GM15510 (cell line): ENCODE measurements around the gene MIER2.

Experiments used
- POLR2A ChIP-seq: IDR thresholded peaks from 3 replicates; pipeline ENCODE4 v1.6.1; 2011; ENCODE audit warnings: borderline replicate concordance; ENCODE audit not compliant: insufficient read length; ENCODE audit errors: extremely low read depth

The MIER2 gene

GRCh38 chr19:307793-308420 lies 36.7 kb downstream of the MIER2 start:
- no peak for TF ChIP-seq POLR2A

DNA sequence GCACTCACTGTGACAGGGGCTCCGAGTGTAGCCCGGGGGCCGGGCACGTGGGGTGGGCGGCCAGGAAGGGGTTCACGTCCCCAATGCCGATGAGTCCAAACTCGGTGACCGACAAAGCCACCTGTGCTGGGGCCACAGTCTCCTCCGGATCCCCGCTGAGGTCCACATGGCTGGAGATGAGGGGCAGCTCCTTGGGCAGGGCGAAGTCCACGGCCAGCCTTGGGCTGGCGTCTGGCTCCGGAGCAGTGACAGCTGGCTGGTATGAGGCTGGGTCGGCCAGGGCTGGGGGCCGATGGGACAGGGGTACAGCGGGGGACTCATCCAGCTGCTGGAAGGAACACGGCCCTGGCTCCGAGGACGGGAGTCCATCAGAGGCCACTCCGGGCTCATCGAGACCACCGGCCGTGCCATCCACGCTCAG lies 37.5 kb downstream of the MIER2 start:
- no peak for TF ChIP-seq POLR2A

DNA sequence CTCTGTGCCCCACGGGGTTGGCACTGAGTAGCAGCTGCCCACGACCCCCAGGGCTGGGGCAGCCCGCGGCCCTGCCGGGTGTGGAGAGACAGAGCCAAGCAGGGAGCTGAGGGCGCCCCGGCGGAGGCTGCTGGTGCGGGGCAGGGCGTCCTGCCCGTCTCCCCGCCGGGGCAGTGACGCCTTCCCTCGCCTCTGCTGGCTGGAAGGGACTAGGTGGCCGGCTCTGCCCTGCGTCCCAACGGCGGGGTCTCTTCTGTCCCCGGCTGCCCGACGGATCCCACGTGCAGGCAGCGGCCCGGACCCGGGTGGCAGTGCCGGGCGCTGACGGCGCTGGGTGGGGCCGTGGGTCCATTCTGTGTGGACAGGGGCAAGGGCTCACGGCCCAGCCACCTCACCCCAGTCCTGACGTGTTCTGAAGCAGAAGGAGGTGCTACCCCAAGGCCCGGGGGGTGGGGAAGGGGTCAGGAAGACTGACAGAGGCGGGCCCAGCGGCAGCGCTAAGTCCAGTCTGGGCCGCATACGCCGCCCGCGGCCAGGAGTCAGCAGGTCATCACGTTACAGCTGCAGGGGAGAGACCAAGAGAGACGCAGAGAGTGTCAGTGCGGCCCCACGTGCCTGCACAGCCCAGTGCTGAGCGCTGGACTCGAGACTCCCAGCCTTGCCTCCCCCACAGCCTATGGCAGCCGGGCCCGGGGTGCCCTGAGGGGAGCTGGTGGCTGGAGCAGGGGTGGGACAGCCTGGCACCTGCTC lies 38.3 kb downstream of the MIER2 start:
- TF ChIP-seq POLR2A = no peak

DNA sequence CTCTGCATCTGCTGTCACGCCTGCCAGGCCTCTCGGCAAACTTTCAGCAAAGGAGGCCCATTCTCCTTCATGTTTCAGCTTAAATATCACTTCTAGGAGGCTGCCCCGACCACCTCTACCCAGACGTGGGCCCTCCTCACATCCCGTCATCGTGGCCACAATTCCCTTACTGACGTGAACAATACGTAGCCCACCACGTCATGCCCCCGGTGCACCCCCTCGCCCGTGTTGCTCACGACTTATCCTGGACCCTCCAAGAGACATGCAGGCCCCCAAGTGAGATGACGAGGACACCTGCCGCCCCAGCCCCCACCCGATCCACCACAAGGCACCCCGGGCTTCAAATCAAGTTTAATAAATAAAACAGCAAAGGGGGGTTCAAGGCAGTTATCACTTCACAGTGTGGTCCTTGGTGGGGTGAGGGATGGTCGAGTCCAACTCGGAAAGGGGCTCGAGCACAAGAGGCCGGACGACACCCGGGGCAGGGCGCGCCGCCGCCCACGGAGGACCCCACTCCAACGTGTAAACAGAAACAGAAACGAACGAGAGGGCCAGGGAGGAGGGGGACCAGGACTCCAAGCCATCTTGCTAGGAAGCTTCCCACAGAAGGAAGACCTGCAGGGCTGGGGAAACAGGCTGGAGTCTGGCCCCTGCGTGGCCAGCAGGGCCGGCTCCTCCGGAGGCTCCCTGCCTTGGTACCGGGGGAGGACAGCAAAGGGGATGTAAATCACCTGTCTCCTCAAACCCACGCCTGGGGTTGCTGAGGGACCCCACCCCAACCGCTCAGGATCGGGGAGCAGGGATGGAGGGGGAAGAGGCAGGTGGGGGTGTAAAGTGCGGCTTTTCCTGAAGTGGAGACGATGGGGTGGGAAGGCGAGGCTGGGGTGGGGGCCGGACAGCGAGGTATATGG lies 39.1 kb downstream of the MIER2 start:
- TF ChIP-seq POLR2A = no peak

- TF ChIP-seq POLR2A = no peak
Measured at GRCh38 chr19:296476-297225, 47.9 kb downstream of the MIER2 start.

DNA sequence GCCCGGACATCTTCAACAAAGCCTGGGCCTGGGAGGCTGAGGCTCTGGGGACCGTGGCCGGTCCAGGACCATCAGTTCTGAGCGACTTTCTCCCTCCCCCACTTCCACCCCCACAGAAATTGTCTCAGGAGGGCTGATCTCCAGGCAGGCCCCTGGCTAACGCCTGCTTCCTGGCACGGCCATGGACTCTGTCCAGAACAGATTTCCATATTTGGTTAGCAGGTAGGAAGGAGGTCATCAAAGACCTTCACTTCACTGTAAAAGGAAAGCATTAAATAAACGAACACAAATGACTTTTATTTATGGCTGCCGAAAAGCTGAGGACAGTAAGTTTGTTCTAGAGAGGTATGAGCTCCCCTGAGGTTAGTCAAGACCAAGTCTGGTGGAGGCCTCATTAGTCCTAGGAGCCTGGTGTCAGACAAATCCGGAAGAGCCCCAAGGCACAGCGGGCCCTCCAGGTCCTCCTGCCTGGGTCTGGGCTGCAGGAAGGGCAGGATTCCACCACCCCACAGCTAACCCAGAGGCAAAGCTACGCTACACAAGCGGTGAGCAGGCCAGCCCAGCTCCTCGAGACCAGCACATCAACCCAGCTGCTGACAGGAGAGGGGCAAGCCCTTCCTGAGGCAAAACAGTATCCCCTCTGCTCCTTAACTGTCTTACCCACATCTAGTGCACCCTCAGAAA lies 48.8 kb downstream of the MIER2 start:
- TF ChIP-seq POLR2A = no peak

- TF ChIP-seq POLR2A = no peak
Measured at GRCh38 chr19:294946-295686, 49.5 kb downstream of the MIER2 start.

DNA sequence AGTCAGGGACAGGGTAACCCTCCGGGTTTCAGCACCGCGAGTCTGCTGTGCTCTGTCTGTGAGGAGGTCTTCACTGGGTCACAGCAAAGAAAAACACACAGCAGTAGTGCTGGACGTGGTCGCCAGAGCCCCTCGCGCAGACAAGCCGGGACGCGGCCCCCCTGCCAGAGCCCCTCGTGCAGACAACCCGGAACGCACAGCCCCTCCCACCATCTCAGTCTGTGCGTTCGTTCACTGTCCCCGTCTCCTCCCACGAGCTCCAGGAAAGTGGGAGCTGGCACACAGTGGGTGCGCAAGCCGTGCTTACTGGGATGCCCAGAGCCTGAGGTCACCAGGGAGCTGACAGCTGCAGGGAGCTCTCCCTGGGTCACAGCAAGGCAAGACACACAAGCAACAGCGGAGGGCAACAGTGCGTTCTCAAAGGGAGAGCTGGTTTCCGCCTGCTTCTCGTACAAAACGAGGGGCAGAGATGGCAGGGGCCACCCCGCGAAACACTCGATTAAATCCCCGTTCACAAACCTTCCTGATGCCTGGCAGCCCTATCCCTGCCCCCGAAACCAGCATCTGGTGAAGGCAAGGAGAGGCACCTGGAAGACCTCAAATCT lies 50.2 kb downstream of the MIER2 start:
- no peak for TF ChIP-seq POLR2A

DNA sequence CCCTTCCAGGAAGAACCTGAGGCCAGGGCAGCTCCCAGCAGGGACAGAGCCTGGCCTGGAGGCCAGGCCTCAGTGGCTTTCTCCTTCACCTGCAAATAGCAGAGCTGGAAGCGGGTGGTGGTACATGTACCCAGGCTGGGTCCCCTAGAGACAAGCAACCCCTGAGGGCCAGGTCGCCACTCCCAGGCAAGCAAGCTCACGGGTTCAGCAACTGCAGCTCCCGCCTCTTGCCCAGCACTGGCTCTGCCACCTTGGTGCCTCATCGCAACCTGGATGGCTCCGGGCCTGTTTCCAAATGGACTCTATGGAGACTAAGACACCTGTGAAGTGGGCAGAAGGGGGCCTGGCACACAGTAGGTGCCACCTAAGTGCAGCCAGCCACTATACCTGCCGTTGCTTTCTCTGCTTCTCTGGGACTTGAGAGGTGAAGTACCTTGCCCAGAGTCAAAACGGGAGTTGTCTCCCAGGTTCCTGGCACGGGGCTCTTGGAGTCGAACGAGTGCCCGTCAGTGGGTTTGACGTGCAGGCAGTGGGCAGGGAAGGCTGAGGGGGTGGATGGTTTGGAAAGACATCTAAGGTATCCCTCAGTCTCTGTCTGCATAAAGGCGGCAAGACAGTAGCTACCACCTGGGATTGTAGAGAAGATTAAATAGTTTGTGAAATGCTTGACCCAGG lies 51.0 kb downstream of the MIER2 start:
- TF ChIP-seq POLR2A = no peak

- no peak for TF ChIP-seq POLR2A
Measured at GRCh38 chr19:292951-293350, 51.6 kb downstream of the MIER2 start.

GRCh38 chr19:292281-292884 lies 52.2 kb downstream of the MIER2 start:
- no peak for TF ChIP-seq POLR2A
